GM18873 (cell line): ENCODE measurements around the gene HMCES.

Experiments
- ATAC-seq: cut with Tn5 transposase; IDR thresholded peaks from one replicate; pipeline ENCODE4 v1.9.1; 2021; ENCODE audit warnings: mild to moderate bottlenecking, moderate library complexity, moderate number of reproducible peaks; ENCODE audit not compliant: unreplicated experiment, low FRiP score

Gene HMCES

GRCh38 chr3:129291236-129291886, 12.7 kb downstream of the HMCES start:
- no peak for ATAC-seq

GRCh38 chr3:129295286-129295685, 16.6 kb downstream of the HMCES start:
- ATAC-seq: no peak

- ATAC-seq: no peak
These were observed 25.7 kb downstream of the HMCES start for GRCh38 chr3:129304146-129304961.

- no peak for ATAC-seq
These were observed 26.2 kb downstream of the HMCES start for GRCh38 chr3:129304962-129305222.

- ATAC-seq: no peak
These were observed 27.0 kb downstream of the HMCES start for GRCh38 chr3:129305592-129306091.

- ATAC-seq: no peak
These were observed 30.0 kb downstream of the HMCES start for GRCh38 chr3:129308636-129309035.

GRCh38 chr3:129310111-129311011, 31.7 kb downstream of the HMCES start:
- no peak for ATAC-seq

- no peak for ATAC-seq
These were observed 32.6 kb downstream of the HMCES start for GRCh38 chr3:129311054-129311902.

- ATAC-seq: no peak
These were observed 33.5 kb downstream of the HMCES start for GRCh38 chr3:129312021-129312639.

- ATAC-seq: no peak
These were observed 34.2 kb downstream of the HMCES start for GRCh38 chr3:129312671-129313414.

GRCh38 chr3:129313415-129313664, 34.7 kb downstream of the HMCES start:
- ATAC-seq: no peak

GRCh38 chr3:129313665-129314385, 35.2 kb downstream of the HMCES start:
- no peak for ATAC-seq

- no peak for ATAC-seq
These were observed 35.9 kb downstream of the HMCES start for GRCh38 chr3:129314386-129315222.

GRCh38 chr3:129315223-129315997, 36.7 kb downstream of the HMCES start:
- no peak for ATAC-seq

- no peak for ATAC-seq
These were observed 37.3 kb downstream of the HMCES start for GRCh38 chr3:129315998-129316247.

- no peak for ATAC-seq
These were observed 37.8 kb downstream of the HMCES start for GRCh38 chr3:129316248-129317013.
